ENCODE measurements around the gene CDH13.
A peak's percentile ranks its signal among the peaks of the same experiment; 100 is the strongest.

Gene CDH13

GRCh38 chr16:82626791-82627261 lies at the start of gene CDH13:
CDH13 (plus strand) TSS chr16:82626969.
- Histone ChIP-seq H3K4me1 (ENCODE audit: control insufficient read depth, insufficient read depth, low read length, unreplicated experiment) (peaks cover 34% of the 10 kb centered on the region), H3K79me2 (ENCODE audit: control insufficient read depth, insufficient read depth, low read length, unreplicated experiment) (no peaks in the 10 kb centered on the region), H3K27ac (ENCODE audit: low read depth, low read length) (no peak within 1 kb of the TSS), H3K36me3 (ENCODE audit: insufficient read depth, low read length) (no peaks in the 10 kb centered on the region), H3K4me3 (ENCODE audit: low read depth, low read length) (peak within 1 kb of the TSS; percentile 73), H2AFZ (ENCODE audit: low read length, unreplicated experiment) (peak within 1 kb of the TSS; percentile 33), H3K27me3 (ENCODE audit: insufficient read depth, low read length) (peaks cover 47% of the 10 kb centered on the region)

DNA sequence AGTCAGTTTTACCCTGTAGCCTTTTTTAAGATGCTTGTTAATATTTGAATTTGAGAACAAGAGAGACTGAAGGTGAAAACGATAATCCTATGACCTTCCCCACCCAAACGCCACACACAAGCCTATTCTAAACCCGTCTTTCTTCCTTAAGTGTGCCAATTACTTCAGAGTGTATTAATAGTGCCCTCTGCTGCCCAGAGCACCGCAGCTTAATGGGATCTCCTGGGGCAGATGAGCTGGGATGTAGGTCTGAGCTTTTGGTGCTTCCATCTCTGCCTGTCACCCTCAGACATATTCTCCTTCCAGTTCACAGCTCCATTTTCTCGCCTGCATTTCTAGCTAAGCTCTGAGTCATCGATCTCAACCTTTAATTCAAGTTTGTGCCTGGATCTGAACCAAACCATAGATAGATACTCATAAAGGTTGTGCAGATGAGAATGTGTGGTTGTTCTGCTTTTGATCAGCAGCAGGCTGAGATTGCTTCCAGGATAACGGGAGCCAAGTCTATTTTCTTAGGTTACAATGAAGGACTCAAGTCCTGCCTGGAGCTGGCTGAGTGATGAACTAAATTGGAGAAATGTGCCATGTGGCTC lies 46.4 kb upstream of the CDH13 start:
- no peaks in the 10 kb centered on the region for H3K27me3 ChIP-seq (ENCODE audit: insufficient read depth, low read length)
- no peak overlapping the region for H2AFZ ChIP-seq (ENCODE audit: low read length, unreplicated experiment)
- no peak overlapping the region for H3K27ac ChIP-seq (ENCODE audit: low read depth, low read length)
- no peak overlapping the region for H3K4me3 ChIP-seq (ENCODE audit: low read depth, low read length)
- no peaks in the 10 kb centered on the region for H3K36me3 ChIP-seq (ENCODE audit: insufficient read depth, low read length)
- no peaks in the 10 kb centered on the region for H3K79me2 ChIP-seq (ENCODE audit: control insufficient read depth, insufficient read depth, low read length, unreplicated experiment)
- no peaks in the 10 kb centered on the region for H3K4me1 ChIP-seq (ENCODE audit: control insufficient read depth, insufficient read depth, low read length, unreplicated experiment)

DNA sequence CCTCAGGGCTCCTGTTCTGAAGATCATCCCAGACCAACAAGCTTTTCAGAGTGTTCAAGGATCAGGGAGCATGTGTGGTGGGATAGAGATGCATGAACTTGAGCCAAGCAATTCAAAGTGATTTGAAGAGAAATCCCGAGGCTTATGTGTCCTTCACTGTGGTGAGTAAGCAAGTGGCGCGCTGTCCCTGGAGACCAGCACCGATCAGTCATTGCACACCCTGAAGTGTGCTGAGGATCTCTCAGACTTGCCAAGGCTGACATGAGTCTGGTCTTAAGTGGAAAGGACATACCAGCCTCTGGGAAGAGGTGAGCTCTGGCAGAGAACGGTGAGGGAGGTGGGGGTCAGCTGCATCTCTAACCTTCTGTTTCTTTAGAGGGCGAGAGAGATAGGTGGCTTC lies 43.8 kb upstream of the CDH13 start:
- Histone ChIP-seq H2AFZ (ENCODE audit: low read length, unreplicated experiment) (no peak overlapping the region), H3K36me3 (ENCODE audit: insufficient read depth, low read length) (no peaks in the 10 kb centered on the region), H3K4me1 (ENCODE audit: control insufficient read depth, insufficient read depth, low read length, unreplicated experiment) (no peaks in the 10 kb centered on the region), H3K4me3 (ENCODE audit: low read depth, low read length) (no peak overlapping the region), H3K27ac (ENCODE audit: low read depth, low read length) (no peak overlapping the region), H3K79me2 (ENCODE audit: control insufficient read depth, insufficient read depth, low read length, unreplicated experiment) (no peaks in the 10 kb centered on the region), H3K27me3 (ENCODE audit: insufficient read depth, low read length) (no peaks in the 10 kb centered on the region)

DNA sequence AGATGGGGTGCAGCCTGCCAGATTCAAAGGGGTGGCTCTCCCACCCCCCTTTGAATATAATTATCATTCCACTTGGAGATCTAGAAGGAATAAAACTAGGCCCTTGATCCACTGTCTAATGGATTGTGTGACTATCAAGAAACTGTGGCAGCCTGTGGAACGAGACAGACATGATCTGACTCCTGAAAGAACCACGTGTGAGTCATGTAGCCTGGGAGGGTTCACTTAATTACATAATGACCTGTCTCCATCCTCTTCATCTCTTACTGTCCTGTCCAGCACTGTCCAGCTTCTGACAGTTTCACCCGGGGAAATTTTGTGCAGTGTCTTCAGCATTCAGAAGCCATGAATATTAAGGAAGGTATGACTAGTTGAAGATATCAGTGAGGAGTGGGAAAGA lies 43.3 kb upstream of the CDH13 start:
- Histone ChIP-seq H2AFZ (ENCODE audit: low read length, unreplicated experiment) (no peak overlapping the region), H3K4me3 (ENCODE audit: low read depth, low read length) (no peak overlapping the region), H3K79me2 (ENCODE audit: control insufficient read depth, insufficient read depth, low read length, unreplicated experiment) (no peaks in the 10 kb centered on the region)

GRCh38 chr16:82584553-82585152 lies 42.1 kb upstream of the CDH13 start:
- no peak overlapping the region for H2AFZ ChIP-seq (ENCODE audit: low read length, unreplicated experiment)
- H3K4me1 ChIP-seq (ENCODE audit: control insufficient read depth, insufficient read depth, low read length, unreplicated experiment): no peaks in the 10 kb centered on the region
- H3K4me3 ChIP-seq (ENCODE audit: low read depth, low read length): no peak overlapping the region
- H3K27me3 ChIP-seq (ENCODE audit: insufficient read depth, low read length): no peaks in the 10 kb centered on the region
- no peaks in the 10 kb centered on the region for H3K79me2 ChIP-seq (ENCODE audit: control insufficient read depth, insufficient read depth, low read length, unreplicated experiment)
- no peaks in the 10 kb centered on the region for H3K36me3 ChIP-seq (ENCODE audit: insufficient read depth, low read length)
- no peak overlapping the region for H3K27ac ChIP-seq (ENCODE audit: low read depth, low read length)

More for the DNA sequence above, 43.3 kb upstream of the CDH13 start:
- Histone ChIP-seq H3K4me1 (ENCODE audit: control insufficient read depth, insufficient read depth, low read length, unreplicated experiment) (no peaks in the 10 kb centered on the region), H3K27me3 (ENCODE audit: insufficient read depth, low read length) (no peaks in the 10 kb centered on the region), H3K36me3 (ENCODE audit: insufficient read depth, low read length) (no peaks in the 10 kb centered on the region), H3K27ac (ENCODE audit: low read depth, low read length) (no peak overlapping the region)

DNA sequence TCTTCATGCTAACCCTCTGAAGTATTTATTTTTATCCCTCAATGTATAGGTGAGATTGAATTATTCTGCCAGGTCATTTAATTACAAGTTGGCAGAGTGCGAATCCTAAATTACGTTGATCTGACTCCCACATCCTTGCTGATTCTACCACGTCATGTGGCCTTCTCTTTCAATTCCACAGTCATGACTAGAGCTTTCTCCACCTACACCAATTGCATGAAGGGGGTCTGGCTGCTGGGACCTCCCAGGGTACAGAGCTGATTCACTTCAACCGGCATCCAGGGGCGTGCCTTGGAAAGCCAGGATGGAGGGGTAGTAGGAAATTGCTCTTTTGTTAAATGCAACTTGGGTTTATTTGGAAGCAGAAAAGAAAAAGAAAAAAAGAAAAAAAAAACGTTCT lies 41.1 kb upstream of the CDH13 start:
- no peaks in the 10 kb centered on the region for H3K27me3 ChIP-seq (ENCODE audit: insufficient read depth, low read length)
- no peak overlapping the region for H3K27ac ChIP-seq (ENCODE audit: low read depth, low read length)
- H2AFZ ChIP-seq (ENCODE audit: low read length, unreplicated experiment): no peak overlapping the region
- H3K4me1 ChIP-seq (ENCODE audit: control insufficient read depth, insufficient read depth, low read length, unreplicated experiment): no peaks in the 10 kb centered on the region
- H3K4me3 ChIP-seq (ENCODE audit: low read depth, low read length): no peak overlapping the region
- H3K79me2 ChIP-seq (ENCODE audit: control insufficient read depth, insufficient read depth, low read length, unreplicated experiment): no peaks in the 10 kb centered on the region
- H3K36me3 ChIP-seq (ENCODE audit: insufficient read depth, low read length): no peaks in the 10 kb centered on the region

DNA sequence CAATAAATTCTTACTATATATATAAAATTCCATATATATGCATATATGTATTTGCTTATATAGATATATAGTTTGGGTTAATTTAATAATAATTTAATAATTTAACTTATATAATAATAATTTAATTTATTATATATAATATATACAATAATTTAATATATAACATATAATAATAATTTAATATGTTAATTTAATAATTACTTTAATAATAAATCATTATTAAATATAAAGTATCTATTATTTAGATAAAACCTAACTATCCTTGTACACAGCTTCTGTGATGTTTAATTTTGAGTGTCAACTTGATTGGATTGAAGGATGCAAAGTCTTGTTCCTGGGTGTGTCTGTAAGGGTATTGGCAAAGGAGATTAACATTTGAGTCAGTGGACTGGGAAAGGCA lies 40.6 kb upstream of the CDH13 start:
- no peak overlapping the region for H3K27ac ChIP-seq (ENCODE audit: low read depth, low read length)
- H3K36me3 ChIP-seq (ENCODE audit: insufficient read depth, low read length): no peaks in the 10 kb centered on the region
- H3K4me3 ChIP-seq (ENCODE audit: low read depth, low read length): no peak overlapping the region
- no peaks in the 10 kb centered on the region for H3K4me1 ChIP-seq (ENCODE audit: control insufficient read depth, insufficient read depth, low read length, unreplicated experiment)
- H3K27me3 ChIP-seq (ENCODE audit: insufficient read depth, low read length): no peaks in the 10 kb centered on the region
- no peaks in the 10 kb centered on the region for H3K79me2 ChIP-seq (ENCODE audit: control insufficient read depth, insufficient read depth, low read length, unreplicated experiment)
- no peak overlapping the region for H2AFZ ChIP-seq (ENCODE audit: low read length, unreplicated experiment)

- Histone ChIP-seq H3K27me3 (ENCODE audit: insufficient read depth, low read length) (no peaks in the 10 kb centered on the region), H3K4me1 (ENCODE audit: control insufficient read depth, insufficient read depth, low read length, unreplicated experiment) (no peaks in the 10 kb centered on the region), H3K4me3 (ENCODE audit: low read depth, low read length) (no peak overlapping the region), H3K79me2 (ENCODE audit: control insufficient read depth, insufficient read depth, low read length, unreplicated experiment) (no peaks in the 10 kb centered on the region), H3K36me3 (ENCODE audit: insufficient read depth, low read length) (no peaks in the 10 kb centered on the region), H3K27ac (ENCODE audit: low read depth, low read length) (no peak overlapping the region), H2AFZ (ENCODE audit: low read length, unreplicated experiment) (no peak overlapping the region)
These were observed 39.5 kb upstream of the CDH13 start for GRCh38 chr16:82587289-82587688.

- Histone ChIP-seq H3K27ac (ENCODE audit: low read depth, low read length) (no peak overlapping the region), H3K4me1 (ENCODE audit: control insufficient read depth, insufficient read depth, low read length, unreplicated experiment) (no peaks in the 10 kb centered on the region), H3K27me3 (ENCODE audit: insufficient read depth, low read length) (no peaks in the 10 kb centered on the region; the same call in 1 of the 2 replicates), H3K36me3 (ENCODE audit: insufficient read depth, low read length) (no peaks in the 10 kb centered on the region), H2AFZ (ENCODE audit: low read length, unreplicated experiment) (no peak overlapping the region), H3K4me3 (ENCODE audit: low read depth, low read length) (no peak overlapping the region), H3K79me2 (ENCODE audit: control insufficient read depth, insufficient read depth, low read length, unreplicated experiment) (no peaks in the 10 kb centered on the region)
These were observed 37.4 kb upstream of the CDH13 start for GRCh38 chr16:82589407-82589806.

DNA sequence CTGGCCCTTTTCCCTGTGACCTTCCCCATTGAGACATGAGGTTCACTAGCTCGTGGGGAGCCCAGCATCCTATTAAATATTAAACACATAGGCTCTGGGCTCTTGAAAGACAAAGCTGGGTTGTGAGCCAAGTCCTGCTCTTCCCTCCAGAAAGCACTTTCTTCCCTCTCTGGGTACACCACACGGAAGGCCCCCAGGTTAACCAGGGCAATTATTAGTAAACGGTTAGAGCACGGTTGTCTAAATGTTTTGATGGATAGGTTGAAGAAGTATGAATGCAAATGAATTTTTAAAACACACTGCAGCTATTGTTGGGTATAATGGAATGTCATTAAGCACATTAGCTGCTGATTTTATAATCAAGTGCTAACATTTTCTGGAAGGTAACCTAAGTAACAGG lies 32.7 kb upstream of the CDH13 start:
- Histone ChIP-seq H2AFZ (ENCODE audit: low read length, unreplicated experiment) (no peak overlapping the region), H3K4me1 (ENCODE audit: control insufficient read depth, insufficient read depth, low read length, unreplicated experiment) (no peaks in the 10 kb centered on the region), H3K27ac (ENCODE audit: low read depth, low read length) (no peak overlapping the region), H3K4me3 (ENCODE audit: low read depth, low read length) (no peak overlapping the region), H3K27me3 (ENCODE audit: insufficient read depth, low read length) (peaks cover 10% of the 10 kb centered on the region; the same call in 1 of the 2 replicates), H3K79me2 (ENCODE audit: control insufficient read depth, insufficient read depth, low read length, unreplicated experiment) (no peaks in the 10 kb centered on the region), H3K36me3 (ENCODE audit: insufficient read depth, low read length) (no peaks in the 10 kb centered on the region)

- Histone ChIP-seq H3K36me3 (ENCODE audit: insufficient read depth, low read length) (no peaks in the 10 kb centered on the region), H3K27me3 (ENCODE audit: insufficient read depth, low read length) (peaks cover 30% of the 10 kb centered on the region), H3K27ac (ENCODE audit: low read depth, low read length) (no peak overlapping the region)
These were observed 28.0 kb upstream of the CDH13 start for GRCh38 chr16:82598771-82599170.

More at GRCh38 chr16:82598771-82599170, 28.0 kb upstream of the CDH13 start:
- Histone ChIP-seq H3K4me1 (ENCODE audit: control insufficient read depth, insufficient read depth, low read length, unreplicated experiment) (no peaks in the 10 kb centered on the region), H3K79me2 (ENCODE audit: control insufficient read depth, insufficient read depth, low read length, unreplicated experiment) (no peaks in the 10 kb centered on the region), H2AFZ (ENCODE audit: low read length, unreplicated experiment) (no peak overlapping the region), H3K4me3 (ENCODE audit: low read depth, low read length) (no peak overlapping the region)

All from ACC112 (cell line).